Activated gamma-delta T cell (primary cell): ENCODE results near the gene SUSD5.
A peak's percentile ranks its signal among the peaks of the same experiment; 100 is the strongest.

Experiments
- DNase-seq: peaks from one replicate; lab custom pipeline; 2025; lab: John Stamatoyannopoulos, UW
- total RNA-seq, 2 donors: gene quantifications; one replicate each; lab custom pipeline; 2026; lab: John Stamatoyannopoulos, UW

SUSD5 gene
- 0.09 to 0.10 reads per million in 2 donors for total RNA-seq

DNA sequence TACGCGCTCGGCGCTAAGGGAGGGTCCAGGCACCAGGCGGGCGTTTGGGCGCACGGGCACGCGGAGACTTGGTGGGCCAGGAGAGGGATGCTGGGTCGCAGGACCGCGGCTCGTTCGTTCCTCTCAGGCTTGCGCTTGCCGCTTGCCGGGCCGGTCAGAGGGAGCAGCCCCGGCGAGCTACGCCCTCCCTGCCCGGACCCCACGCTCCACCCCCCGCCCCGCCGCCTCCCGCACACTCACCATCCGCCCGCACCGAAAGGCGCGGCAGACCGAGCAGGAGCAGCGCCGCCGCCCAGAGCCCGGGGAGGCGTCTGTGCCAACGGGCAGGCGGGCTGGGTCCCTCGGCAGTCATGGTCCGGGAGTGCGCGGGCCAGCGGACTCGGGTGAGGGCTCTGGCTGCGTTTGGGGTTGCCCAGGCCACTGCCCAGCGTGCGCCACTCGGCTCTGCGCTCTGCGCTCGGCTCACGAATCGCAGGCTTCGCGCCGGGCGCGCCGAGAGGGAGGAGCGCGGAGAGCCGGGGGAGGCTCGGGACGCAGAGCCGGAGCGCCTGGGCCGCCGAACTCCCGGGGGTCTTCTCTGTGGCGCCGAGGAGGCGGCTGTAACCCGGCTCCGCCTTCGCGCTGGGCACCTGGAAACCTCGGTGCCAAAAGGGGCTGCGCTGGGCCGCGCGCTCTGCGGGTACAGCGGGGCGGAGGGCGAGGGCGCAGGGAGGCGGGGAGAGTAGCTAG lies at the start of gene SUSD5:
Gene SUSD5 (minus strand): TSS at position 365 of the 729 bp plus-strand sequence. CDS start 13 bp downstream, at position 352.
- peak; percentile 10 for DNase-seq

GRCh38 chr3:33260104-33260503 lies 41.5 kb upstream of the SUSD5 start:
- DNase-seq = no peak

DNA sequence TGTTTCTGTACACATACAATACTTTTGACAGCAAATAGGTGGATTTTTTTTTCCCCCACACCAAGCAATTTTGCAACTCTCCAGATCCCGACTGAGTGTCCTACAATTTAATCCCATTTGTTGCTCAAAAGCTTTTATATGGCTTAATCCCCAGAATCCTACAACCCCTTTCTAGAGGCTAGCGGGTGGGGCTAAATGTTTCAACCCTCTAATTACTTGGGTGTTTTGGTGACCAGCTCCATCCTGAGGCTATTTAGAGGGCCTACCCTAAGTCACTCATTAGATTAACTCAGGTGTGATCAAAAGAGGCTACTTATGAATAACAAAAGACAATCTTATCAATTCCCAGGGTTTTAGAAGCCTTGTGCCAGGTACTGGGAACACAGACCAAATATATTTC lies 37.6 kb upstream of the SUSD5 start:
- no peak for DNase-seq

- DNase-seq = no peak
Observed at GRCh38 chr3:33250712-33251111, 32.1 kb upstream of the SUSD5 start.

- DNase-seq = no peak
Observed at GRCh38 chr3:33246786-33247185, 28.2 kb upstream of the SUSD5 start.

GRCh38 chr3:33240261-33240660 lies 21.7 kb upstream of the SUSD5 start:
- DNase-seq = no peak

DNA sequence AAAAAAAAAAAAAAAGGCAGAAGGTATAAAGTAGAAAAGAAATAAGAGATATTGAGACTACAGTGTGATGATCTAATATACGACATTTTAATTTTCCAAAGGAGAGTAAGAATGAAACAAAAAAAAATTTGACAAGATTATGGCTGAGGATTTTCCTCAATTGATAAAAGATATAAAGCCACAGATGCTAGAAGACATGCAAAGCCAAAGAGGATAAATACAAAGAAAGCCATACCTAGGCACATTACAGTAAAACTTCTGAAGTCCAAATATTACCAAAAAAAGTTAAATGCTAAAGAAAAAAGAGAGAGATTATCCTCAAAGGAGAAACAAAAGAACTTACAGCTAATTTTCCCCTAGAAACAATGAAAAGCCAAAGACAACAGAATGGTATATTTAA lies 20.3 kb upstream of the SUSD5 start:
- DNase-seq = no peak

GRCh38 chr3:33237439-33237838 lies 18.8 kb upstream of the SUSD5 start:
- DNase-seq = no peak

GRCh38 chr3:33236005-33236404 lies 17.4 kb upstream of the SUSD5 start:
- no peak for DNase-seq

- DNase-seq = no peak
Observed at GRCh38 chr3:33233884-33234283, 15.3 kb upstream of the SUSD5 start.

DNA sequence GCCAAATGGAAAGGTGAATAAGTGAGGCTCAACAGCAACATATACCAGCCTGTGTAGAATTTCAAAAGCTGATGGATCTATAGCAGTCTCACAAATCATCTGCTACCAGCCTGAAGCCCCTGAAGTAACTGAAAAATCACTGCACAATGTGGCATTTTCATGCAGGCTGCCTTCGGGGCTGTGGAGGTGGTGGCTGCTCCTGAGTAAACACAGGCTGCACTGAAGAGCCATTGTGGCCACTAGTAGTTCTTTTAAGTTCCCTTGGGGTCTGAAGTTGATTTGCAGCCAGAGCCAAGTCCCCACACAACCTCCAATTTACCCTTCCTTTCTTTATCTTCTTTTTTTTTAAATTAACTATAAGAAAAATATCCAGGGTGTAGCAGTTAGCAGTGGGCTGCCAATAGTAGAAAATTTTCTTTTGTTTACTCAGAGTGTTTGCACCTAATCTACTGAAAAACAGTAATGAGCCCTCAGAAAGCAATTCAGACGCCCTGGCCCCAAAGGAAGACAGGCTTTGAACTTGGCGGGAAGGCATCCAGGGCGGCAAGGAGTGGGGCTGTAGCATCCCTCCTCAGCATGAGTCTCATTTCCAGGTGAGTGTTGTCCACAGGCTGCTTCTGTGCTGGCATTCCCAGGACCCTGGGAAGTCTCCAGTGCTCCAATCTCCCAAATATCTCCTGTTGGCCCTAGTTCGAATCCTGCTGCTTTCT lies 13.3 kb upstream of the SUSD5 start:
- DNase-seq = no peak

- DNase-seq = no peak
Observed at GRCh38 chr3:33229947-33230346, 11.3 kb upstream of the SUSD5 start.

GRCh38 chr3:33229066-33229465 lies 10.5 kb upstream of the SUSD5 start:
- no peak for DNase-seq

DNA sequence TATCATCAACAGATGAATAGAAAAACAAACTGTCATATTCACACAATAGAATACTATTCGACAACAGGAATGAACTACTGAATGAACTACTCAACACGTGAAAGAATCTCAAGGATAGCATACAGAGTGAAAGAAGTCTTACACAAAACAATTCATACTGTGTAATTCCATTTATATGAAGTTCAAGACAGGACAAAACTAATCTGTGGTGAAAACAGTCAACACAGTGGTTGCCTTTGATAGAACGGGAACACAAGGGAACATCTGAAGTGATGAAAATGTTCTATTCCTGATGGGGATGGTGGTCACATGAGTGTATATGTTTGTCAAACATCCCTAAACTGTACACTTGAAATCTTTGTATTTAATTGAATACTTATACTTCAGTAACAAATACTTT lies 2.6 kb upstream of the SUSD5 start:
- DNase-seq = no peak

- no peak for DNase-seq
Observed at GRCh38 chr3:33219175-33219487, 521 bp upstream of the SUSD5 start.

- no peak for DNase-seq
Observed at GRCh38 chr3:33217866-33218445, 654 bp downstream of the SUSD5 start.

DNA sequence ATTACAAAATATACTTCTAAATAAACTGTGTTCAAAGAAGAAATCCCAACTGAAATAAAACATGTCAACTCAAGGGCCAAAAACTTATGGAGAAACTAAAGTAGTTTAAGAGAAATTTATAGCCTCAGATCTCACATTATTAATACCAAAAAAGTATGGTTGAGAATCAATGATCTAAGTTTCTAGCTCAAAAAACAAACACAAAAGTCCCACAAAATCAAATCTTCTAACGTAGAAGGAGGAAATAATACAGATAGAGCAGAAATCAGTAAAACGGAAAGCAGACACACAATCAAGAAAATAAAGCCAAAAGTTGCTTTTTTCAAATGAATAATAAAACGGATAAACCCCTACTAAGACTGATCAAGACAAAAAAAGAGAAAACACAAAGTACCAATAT lies 2.9 kb downstream of the SUSD5 start:
- DNase-seq = no peak

DNA sequence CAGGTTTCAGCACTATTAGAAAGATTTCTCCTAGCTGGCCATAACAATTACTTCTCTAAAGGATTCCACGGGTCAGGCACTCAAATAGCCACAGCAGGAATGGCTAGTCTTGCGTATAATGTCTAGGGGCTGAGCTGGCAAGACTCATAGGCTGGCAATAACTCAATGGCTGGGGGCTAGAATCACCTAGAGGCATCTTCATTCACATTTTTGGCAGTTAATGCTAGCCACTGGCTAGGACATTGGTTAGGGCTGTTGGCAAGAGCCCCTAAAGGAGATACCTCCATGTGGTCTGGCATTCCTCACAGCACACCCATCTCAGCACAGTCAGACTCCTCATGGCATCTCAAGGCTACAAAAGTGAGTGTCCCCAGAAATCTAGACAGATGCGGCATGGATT lies 6.2 kb downstream of the SUSD5 start:
- DNase-seq = no peak

GRCh38 chr3:33211444-33211843 lies 7.2 kb downstream of the SUSD5 start:
- DNase-seq = no peak

DNA sequence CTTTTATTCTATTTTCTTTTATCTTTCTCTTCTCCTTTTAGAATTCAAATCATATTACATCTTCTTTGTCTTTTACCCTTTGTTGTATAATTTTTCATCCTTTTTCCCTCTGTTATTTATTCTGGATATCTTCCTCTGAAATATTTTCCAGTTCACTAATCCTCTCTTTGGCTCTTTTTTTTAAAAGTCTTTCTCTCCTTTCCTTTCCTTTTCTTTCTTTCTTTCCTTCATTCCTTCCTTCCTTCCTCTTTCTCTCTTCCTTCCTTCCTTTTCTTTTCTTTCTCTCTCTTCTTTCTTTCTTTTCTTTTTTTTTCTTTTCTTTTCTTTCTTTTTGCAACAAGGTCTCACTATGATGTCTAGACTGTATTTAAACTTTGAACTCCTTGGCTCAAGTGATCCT lies 9.3 kb downstream of the SUSD5 start:
- DNase-seq = no peak

GRCh38 chr3:33202711-33203457 lies 15.7 kb downstream of the SUSD5 start:
- no peak for DNase-seq

- no peak for DNase-seq
Observed at GRCh38 chr3:33201195-33201594, 17.4 kb downstream of the SUSD5 start.

DNA sequence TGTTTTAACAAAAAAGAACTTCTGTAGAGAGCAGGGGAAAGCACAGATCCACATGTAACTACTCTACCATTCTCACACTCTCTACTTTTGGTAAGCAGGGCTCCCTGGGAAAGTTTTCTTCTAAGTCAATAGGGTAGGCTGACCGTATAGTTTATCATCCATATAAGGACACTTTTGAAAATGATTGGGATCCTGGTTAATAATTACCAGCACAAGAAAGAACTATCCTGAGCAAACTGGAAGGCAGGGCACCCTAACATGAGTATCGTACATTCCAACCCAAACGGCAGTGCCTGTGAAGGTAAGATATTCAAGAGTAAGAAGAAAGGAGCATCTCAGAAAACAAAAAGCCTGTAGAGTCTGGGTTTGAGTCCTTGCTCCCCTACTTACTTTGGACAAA lies 22.1 kb downstream of the SUSD5 start:
- DNase-seq = no peak
